ENCODE data around the gene CCDC167.

Gene CCDC167

DNA sequence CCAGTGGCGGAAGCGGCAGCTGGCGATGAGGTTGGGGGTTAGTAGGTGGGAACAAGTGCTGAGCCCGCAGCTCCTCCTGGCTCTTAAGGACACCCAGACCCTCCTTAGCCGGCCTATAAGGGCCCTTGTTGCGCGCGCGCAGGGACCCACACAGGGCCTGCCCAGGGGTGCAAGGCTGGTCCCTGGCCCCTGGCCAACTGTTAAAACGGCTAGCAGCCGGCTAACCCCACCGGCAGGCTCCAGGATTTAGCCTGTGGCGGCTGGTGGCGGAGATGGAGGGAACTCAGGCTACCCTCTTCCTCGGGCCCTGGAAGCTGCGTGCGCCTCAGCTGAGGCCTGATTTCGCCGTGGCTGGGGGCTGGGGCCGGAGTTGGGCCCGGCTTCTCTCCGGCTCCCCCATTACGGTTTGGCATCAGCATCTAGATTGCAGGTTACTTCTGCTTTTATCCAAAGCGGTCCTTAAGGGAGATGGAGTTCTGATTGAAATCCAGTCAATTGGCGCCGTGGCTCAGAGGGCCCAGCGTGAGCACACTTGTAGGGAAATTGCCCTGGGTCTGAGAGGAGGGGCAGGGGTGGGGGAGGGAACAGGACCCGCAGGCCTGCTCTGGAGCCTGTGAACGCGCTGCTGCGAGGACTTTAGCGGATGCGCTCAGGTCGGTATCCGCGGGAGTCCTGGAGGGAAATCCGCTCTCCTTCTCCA, 36.9 kb upstream of the CCDC167 start:
- H3K4me3 ChIP-seq (ENCODE audit: low read length), result peak overlapping the region; percentile 38
- TF ChIP-seq, protein P1, sequence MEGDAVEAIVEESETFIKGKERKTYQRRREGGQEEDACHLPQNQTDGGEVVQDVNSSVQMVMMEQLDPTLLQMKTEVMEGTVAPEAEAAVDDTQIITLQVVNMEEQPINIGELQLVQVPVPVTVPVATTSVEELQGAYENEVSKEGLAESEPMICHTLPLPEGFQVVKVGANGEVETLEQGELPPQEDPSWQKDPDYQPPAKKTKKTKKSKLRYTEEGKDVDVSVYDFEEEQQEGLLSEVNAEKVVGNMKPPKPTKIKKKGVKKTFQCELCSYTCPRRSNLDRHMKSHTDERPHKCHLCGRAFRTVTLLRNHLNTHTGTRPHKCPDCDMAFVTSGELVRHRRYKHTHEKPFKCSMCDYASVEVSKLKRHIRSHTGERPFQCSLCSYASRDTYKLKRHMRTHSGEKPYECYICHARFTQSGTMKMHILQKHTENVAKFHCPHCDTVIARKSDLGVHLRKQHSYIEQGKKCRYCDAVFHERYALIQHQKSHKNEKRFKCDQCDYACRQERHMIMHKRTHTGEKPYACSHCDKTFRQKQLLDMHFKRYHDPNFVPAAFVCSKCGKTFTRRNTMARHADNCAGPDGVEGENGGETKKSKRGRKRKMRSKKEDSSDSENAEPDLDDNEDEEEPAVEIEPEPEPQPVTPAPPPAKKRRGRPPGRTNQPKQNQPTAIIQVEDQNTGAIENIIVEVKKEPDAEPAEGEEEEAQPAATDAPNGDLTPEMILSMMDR (conservative IDR thresholded peaks at IDR 0.05; ENCODE audit: low read depth, low read length), result no peak
- no peak for DNase-seq (ENCODE audit: low read depth)

DNA sequence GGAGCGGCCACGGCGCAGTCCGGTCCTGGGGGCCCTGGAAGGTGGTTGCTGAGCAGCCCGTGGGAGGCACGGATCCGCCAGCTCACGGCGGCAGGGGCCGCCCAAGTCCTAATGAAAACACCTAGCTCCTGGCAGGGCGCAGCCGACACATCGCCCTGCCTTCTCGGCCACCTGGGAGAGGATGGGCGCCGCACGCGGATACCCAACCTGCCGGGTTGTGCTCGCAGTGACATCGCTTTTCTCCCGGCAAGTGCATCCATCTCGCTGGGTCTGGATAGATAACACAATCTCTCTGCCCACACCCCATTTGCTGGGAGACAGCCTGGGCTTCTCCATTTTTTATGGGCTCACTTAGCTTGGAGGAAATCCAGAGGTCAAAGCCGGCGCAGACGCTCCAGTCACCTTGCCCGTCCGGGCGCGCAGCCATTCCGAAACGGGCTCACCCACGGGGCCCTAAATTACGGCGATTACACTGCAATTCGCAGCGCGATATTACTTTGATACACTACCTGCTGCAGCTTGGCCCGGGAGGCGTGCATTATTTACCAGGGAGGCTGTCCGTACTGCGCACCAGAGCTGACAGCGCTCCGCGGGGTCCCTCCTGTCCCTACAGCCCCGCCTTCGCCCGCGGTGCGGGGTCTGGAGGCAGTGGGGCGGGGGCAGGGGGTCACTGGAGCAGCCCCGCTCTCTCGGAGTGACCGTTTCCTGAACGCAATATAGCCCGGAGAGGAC, 36.2 kb upstream of the CCDC167 start:
- DNase-seq (ENCODE audit: low read depth), result no peak
- peak overlapping the region; percentile 38 for H3K4me3 ChIP-seq (ENCODE audit: low read length)

DNA sequence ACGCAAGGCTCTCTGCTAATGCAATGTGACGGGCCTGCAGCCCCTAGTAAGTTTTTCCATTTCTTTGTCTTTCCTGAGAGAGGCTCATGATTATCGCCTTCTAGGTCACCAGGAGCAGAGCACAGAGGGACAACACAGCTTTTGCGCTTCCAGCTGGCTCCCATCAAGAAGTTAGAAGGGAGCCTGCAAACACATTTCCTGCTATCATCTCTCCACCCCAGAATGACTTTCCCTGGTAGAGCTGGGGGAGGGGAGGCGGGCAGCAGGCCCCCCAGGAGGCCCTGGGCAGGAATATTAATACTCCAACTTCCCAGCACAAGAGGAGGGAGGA, 35.7 kb upstream of the CCDC167 start:
- H3K4me3 ChIP-seq (ENCODE audit: low read length), result no peak overlapping the region
- DNase-seq (ENCODE audit: low read depth), result no peak
- TF ChIP-seq, protein P1 (conservative IDR thresholded peaks at IDR 0.05; ENCODE audit: low read depth, low read length), result no peak

More for the DNA sequence above, 36.2 kb upstream of the CCDC167 start:
- TF ChIP-seq, protein P1 (conservative IDR thresholded peaks at IDR 0.05; ENCODE audit: low read depth, low read length), result peak; percentile 25

DNA sequence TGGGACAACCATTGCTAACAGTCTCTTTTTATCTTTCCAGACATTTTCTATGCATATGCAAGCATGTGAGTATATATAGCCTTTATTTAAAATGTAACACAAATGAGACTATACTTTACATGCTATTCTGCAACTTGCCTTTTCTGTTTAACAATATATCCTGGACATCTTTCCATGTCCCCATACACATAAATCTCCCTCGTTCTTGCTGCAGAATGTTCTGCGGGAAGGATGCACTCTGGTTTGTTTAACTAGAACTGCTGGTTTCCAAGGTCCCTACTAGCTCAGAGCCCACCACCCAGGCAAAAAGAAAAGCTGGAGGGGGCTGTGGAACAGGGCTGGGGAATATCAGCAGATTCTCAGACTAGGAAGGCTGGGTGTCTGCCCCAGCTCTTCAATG, 35.2 kb upstream of the CCDC167 start:
- no peak overlapping the region for H3K4me3 ChIP-seq (ENCODE audit: low read length)
- no peak for DNase-seq (ENCODE audit: low read depth)
- TF ChIP-seq, protein P1 (conservative IDR thresholded peaks at IDR 0.05; ENCODE audit: low read depth, low read length), result no peak

DNA sequence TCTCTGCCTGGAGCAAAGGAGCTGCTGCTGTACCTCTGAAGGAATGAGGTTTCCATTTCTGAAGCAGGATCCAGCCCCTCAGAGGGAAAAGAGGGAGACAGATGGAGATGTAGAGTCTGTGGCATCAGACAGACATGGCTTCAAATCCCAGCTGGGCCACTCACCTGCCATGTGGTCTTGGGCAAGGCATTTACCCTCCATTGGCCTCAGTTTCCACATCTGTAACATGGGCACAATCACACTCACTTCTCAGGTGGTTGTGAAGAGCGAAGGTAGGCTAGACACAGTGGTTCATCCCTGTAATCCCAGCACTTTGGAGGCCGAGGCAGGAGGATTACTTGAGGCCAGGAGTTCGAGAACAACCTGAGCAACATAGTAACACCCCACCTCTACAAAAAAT, 32.4 kb upstream of the CCDC167 start:
- no peak overlapping the region for H3K4me3 ChIP-seq (ENCODE audit: low read length)
- no peak for DNase-seq (ENCODE audit: low read depth)
- TF ChIP-seq, protein P1 (conservative IDR thresholded peaks at IDR 0.05; ENCODE audit: low read depth, low read length), result no peak

DNA sequence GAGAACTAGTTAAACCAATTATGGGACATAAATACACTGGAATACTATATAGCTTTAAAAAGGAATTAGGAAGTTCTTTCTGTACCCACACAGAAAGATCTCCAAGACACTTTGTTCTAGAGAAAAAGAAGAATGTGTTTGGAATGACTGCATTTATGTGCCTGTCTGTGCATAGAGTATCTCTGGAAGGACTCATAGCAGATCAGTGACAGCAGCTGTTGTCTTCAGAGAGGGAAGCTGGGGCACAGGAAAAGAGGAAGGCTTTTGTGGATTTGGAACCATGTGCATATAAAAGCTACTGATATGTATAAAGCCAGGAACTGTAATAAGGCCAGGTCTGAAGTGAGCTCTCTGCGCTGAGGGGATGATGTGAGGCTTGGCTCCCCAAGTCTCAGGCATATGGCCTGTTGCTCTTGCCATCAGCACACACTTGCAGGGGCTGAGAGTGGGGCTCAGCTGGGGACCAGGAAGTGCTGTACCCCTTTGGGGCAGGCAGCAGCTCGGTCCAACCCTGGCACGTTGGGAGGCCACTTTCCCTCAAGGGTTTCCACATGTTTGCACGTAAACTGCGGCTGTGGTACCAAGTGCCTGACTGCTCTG, 31.8 kb upstream of the CCDC167 start:
- DNase-seq (ENCODE audit: low read depth), result no peak
- TF ChIP-seq, protein P1 (conservative IDR thresholded peaks at IDR 0.05; ENCODE audit: low read depth, low read length), result no peak
- H3K4me3 ChIP-seq (ENCODE audit: low read length), result no peak overlapping the region
